GM19025 (cell line): ENCODE data around the gene PAX8.

Source experiments
- ATAC-seq: cut with Tn5 transposase; IDR thresholded peaks from one replicate; pipeline ENCODE4 v1.9.1; 2021; ENCODE audit warnings: mild to moderate bottlenecking, low read depth, moderate library complexity; ENCODE audit not compliant: unreplicated experiment

Gene PAX8

DNA sequence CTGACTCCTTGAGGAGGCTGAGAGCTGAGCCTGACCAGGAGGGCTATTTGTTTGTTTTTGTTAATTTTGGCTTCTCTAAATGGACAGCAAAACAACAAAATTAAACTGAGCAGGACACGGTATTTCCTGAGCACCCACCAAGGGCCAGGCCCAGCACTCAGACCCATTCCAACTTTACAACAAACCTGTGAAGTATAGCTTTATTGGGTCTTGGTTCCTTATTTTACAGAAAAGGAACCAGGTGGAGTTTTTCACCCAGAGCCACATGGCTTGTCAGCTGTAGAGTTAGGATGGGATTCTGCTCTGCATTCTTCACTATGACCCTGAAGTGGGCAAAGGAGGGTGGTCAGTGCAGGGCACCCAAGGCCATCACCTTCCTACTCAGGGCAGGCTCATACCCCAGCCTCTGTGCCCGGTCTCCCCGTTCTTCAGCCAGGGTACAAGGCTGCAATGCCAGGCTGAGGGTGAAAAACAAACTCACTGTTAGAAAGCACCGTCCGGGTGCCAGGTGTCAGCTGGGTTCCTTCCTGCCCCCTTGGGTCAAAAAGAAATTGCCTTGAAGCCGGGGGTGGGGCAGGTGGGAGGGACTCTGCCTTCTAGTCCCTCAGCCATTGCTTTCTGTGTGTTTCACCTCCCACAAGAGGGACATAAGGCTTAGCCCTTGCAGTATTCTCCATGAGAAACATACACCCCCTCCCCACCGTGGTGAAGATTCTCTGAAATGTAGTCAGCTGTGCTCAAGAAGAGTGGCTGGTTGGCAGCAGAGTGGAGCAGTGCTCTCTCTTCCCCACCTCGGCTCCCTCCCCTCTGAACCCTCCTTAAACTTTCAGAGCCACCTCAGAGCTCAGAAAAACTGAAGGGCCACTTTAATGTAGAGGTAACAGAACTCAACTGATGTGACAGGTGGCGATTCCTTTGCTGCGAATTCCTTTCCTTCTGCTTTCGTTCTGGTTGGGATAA lies 102.7 kb downstream of the PAX8 start:
- no peak for ATAC-seq

DNA sequence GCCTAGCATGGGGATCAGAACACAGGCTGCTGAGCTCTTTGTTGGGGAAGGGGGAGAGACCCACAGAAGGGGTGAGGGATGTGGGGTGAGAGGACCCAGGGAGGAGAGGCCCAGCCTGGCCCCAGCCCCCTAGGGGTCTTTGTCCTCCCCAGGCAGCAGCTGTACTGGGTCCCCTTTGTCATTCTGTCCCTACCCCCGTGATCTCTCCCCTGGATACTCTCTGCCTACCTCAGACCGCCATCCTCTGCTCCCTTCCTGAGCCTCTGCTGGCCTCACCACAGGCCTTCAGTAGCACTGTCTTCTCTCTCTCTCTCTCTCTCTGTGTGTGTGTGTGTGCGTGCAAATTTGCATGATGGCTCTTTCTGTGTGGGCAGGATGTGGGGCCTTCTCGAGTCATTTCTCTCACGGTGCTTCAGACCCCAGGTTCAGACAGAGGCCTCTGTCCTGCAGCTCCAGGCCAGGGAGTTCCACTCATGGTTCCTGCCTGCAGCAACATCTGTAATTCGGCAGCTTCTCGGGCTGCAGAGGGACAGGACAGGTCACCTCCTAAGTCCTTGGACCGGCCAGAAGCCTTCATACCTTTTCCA lies 103.6 kb downstream of the PAX8 start:
- ATAC-seq, result peak; percentile 64

DNA sequence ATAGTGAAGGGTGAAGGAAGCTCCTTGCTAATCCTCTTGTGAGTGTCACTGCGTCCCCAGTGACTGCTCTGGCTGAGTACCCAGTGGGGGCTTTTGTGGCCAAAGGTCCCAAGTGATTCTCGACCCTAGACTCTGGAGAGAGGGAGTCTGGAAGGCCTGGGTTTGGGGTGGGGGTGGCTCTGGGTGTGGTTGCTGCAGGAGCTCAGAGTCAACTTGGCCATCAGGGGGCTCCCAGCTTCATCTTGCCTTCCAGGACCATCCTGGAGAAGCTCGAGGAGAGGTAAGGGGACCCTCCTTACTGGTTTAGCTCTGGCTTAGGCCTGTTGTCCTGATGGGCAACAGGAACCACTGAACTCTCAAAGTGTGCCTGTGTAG lies 104.4 kb downstream of the PAX8 start:
- ATAC-seq, result no peak

DNA sequence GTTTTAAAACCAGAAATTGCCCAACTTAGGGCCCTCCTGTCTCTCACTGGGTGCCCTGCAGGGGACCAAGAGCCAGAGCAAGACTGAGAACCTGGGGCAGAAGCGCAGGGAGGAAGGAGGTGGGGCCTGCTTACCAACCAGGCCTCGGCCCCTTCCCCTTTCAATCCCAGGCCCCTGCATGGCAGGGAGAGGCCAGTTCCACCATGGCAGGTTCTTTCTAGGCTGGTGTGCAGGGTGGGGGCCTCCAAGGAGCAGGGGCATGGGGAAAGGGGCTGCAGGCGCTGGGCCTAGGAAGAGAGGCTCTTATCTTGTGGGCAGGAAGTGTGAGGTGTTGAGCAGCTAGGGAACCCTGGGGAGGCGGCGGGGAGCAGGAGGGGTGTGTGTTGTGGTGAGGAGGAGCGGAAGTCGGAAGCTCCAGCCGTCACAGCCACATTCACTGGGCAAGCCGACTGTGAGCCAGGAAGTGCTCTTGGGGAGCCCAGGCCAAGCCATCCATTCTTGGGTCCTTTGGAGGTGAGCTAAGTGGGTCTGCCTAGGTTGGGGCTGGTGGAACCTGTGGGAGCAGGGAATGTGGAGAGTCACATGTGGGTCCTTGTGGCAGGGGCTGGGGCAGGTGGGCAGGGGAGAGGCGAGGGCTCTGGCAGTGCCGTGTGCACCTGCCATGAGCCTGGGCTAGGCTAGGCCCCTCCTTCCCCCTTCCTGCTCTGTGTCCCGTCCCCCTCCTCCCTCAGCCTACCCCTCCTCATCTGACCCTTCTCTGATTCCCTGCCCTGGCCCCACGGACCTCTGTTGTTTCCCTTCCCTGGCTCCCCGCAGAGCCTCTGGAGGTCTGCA lies 105.0 kb downstream of the PAX8 start, which contains the start of gene PSD4:
Gene PSD4, plus strand, starts transcription at position 430 of the 834 bp plus-strand sequence. CDS start 8,486 bp downstream, outside the sequence.
- peak; percentile 69 for ATAC-seq

DNA sequence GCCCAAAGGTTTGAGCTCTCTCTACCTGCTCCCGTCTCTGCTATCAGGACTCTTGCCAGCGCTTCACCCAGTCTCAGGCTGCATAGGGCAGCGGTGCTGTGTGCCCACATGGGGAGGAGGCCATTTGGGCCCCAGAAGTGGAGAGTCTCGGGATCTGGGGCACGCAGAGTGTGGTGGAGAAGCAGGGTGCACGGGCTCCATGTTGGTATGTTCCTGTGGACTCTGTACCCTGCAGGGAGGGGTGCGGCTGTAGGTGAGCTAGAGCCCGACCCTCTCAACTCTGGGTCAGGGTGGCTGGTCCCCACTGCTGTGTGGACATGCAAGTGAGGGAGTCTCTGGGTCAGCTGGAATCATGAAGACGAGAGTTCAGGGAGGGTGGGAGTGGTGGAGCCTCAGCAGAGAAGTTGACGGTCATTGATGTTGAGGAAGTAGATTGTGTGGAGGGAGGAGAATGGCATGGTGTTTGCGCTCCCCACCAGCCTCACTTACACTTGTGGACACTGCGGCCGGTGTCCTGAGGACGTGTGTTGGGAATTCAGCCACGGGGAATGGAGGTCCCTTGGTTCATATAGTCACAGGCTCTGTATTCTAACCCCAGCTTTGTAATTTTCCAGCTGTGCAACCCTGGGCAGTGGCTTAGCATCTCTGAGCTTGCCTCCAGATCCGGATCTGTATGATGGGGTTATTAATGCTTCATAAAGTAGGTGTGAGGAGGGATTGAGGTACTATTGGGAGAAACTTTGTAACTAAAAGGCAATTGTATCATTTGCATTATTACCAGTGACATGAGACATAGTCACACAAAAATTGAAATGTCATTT lies 105.8 kb downstream of the PAX8 start:
- ATAC-seq, result no peak

DNA sequence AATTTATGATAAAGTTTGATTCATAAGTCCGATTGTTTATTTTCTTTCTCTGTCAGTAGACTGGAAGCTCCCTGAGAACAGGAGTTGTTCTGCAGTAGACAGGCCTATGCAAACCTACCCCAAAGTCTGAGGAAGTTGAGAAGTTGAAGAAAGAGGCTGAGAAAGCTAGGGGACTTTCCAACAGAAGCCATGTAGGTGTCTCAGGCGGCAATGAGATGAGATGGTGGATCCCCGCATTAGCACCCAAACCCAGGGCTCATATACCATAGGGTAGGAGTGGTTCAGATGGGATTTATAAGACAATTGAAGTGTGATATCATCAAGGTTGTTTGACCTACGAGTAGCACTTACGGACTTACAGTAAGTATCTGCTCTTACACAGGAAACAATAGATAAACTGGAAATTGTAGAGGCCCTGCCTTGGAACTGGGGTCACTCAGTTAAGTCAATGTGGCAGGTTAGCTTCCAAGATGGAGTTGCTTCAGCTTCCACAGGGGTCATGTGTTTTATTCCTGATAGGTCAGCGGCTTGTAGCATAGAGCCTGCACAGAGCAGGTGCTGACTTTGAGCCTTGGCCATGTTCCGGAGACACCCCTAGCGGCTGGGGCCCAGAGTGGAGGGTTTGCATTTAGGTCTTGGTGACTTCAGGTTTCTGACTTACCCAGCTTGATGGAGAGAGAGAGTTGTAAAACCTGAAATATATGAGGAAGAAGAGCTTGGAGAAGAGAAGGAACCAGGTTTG lies 107.2 kb downstream of the PAX8 start:
- no peak for ATAC-seq

DNA sequence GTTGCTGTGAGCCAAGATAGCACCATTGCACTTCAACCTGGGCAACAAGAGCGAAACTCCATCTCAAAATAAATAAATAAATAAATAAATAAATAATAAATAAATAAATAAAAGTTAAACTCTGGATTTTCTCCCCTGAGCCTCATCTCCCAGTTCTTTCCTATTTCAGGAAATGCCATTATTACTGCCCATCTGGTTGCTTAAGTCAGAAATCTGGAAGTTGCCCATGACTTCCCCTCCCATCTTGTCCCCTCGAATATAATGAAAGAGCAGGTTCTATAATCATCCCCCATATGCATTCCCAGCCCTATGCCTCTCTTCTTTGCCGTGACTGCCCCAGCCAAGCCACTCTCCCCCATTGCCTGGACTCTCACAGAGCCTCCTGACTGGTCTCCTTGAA lies 109.1 kb downstream of the PAX8 start:
- no peak for ATAC-seq

DNA sequence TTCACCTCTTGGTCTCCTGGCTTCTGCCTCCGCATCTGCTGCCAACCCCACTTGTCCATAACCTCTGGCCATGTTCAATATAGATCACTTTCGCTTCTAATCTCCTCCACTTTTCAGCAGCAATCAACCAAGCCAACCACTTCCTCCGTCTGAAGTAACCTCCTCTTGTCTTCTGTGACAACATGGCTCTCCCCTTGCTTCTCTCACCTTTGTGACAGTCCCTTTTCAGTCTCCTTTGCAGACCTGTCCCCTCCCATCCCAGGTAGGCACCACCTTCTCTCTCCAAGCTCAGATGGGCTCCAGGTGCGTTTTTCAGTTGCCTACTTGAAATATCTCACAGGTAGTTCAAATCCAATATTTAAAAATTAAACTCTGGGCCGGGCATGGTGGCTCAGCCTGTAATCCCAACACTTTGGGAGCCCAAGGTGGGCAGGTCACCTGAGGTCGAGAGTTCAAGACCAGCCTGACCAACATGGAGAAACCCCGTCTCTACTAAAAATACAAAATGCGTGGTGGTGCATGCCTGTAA lies 109.7 kb downstream of the PAX8 start:
- ATAC-seq, result no peak

DNA sequence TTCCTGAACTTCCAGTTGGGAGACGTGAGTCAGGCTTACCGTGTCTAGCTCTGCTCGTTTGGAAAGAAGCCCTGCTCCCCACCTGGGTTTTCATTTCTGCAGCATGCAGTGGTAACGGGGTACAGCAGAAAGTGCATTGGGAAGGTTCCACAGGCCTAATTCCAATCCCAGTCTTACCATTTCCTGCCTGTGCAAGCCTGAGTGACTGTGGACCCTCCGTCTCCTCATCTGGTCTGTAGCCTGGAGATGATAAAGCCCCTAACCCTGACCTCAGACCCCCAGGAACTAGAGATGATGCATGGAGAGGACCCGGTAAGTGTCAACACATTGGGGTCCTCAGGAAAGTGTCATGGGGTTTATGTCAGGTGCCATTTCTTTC lies 110.8 kb downstream of the PAX8 start:
- no peak for ATAC-seq

DNA sequence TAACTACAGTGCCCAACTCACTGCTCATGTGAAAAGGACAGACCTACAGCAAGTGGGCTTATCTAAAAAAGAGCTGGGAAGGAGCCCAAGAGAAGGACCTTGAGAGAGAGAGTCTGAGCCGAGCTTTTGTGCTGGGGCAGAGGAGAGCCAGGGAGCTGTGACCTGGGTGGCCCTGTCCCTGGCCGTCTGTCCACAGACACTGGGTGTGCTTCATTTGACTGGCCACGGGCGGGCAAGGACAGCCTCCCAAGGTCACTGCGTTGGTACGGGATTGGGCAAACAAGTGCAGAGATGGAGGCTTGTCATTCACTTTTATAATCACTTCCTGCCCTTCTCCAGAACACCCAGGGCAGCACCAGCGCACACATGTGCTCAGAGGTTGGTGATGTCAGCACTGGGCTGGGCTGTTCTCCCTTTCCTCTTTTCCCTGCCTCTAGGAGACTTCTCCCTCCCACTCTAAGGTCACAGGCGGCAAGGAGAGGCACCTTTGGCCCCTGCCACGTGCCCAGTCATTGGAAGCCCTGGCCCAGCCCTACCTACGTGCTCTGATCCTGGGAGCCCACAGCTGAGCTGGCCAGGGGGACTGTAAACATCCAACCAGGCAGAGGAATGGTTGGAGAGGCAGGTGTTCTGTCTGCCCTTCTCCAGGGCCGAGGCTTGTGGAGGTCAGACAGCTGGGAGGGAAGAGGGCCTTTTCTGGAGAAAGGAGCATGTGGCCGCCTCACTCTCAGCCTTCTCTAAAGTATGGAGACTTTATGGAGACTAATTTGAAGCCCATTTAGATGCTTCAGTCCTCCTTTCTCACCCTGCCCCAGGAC lies 111.4 kb downstream of the PAX8 start:
- ATAC-seq, result no peak

DNA sequence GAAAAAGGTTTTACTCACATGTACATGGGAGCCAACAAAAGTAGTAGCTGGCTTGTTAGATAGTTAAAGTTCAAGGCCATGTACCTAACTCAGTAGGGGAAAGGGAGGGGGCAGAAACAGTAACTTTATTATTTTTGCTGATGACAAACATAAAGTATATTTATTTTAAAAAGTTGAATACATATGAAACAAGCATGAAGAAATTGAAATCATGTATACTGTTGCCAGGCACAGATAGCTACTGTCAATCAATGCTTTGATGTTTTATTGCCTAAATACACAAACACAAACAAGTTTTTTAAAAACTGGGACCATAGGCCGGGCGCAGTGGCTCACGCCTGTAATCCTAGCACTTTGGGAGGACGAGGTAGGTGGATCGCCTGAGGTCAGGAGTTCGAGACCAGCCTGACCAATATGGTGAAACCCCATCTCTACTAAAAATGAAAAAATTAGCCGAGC lies 112.5 kb downstream of the PAX8 start:
- ATAC-seq, result no peak
